ENCODE data around the gene ARMC2. TPM values are rescaled to one million over a fixed set of nuclear protein-coding genes. Genes with fewer than 3 reads are reported as not detected.

The ARMC2 gene
- total and polyA plus RNA-seq, 4 donors, result 5.3 to 20.7 (median 8.9) TPM

GRCh38 chr6:108983151-108983550 is 134.9 kb downstream of the ARMC2 start:
- intact Hi-C loops (cut with DNase I), result no loop called here
- H3K27ac ChIP-seq (ENCODE audit: low read depth in 1 of 2, low read length in 2 of 2), result no peak overlapping the region
- H3K36me3 ChIP-seq (ENCODE audit: control insufficient read depth in 1 of 2, insufficient read depth in 2 of 2, low read length in 1 of 2), result peaks cover 0 to 1% of the 10 kb centered on the region in 2 donors
- WGBS, 2 donors, result 73 to 74% methylated on average over 1 of the region's 1 CpG
- H3K27me3 ChIP-seq (ENCODE audit: control insufficient read depth in 1 of 2, insufficient read depth in 2 of 2, low read length in 1 of 2), result no peaks in the 10 kb centered on the region
- H3K4me1 ChIP-seq (ENCODE audit: control insufficient read depth in 1 of 2, insufficient read depth in 2 of 2, low read length in 2 of 2), result no peaks in the 10 kb centered on the region
- H3K9me3 ChIP-seq (ENCODE audit: control insufficient read depth, low read length), result no peaks in the 10 kb centered on the region
- DNase-seq, result no peak
- no peak overlapping the region for H3K4me3 ChIP-seq (ENCODE audit: low read length in 2 of 2)
- ATAC-seq (ENCODE audit: low FRiP score), result no peak

DNA sequence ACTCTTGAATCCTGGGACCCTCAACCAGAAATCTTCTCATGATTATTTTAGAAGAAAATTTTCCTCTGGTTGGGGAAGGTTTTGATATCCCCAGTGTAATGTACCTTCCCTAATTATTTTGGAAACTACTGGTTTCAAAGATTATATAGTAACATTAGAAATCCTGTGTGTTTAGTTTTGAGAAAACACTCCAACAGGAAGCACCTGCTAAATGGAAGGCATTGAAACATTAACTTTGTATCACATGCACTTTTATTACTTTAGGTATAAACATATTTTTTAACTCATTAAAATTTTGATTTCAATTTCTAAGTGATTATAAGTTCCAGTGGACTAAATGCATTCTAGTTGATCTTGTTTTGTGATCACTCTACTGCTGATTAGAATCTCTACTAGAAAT is 137.1 kb downstream of the ARMC2 start:
- no peak overlapping the region for H3K27ac ChIP-seq (ENCODE audit: low read depth in 1 of 2, low read length in 2 of 2)

GRCh38 chr6:108987156-108987555 is 138.9 kb downstream of the ARMC2 start:
- Histone ChIP-seq H3K4me1 (ENCODE audit: control insufficient read depth in 1 of 2, insufficient read depth in 2 of 2, low read length in 2 of 2) (no peaks in the 10 kb centered on the region), H3K4me3 (ENCODE audit: low read length in 2 of 2) (no peak overlapping the region), H3K27ac (ENCODE audit: low read depth in 1 of 2, low read length in 2 of 2) (no peak overlapping the region), H3K27me3 (ENCODE audit: control insufficient read depth in 1 of 2, insufficient read depth in 2 of 2, low read length in 1 of 2) (no peaks in the 10 kb centered on the region), H3K36me3 (ENCODE audit: control insufficient read depth in 1 of 2, insufficient read depth in 2 of 2, low read length in 1 of 2) (peaks cover 5 to 6% of the 10 kb centered on the region in 2 donors), H3K9me3 (ENCODE audit: control insufficient read depth, low read length) (no peaks in the 10 kb centered on the region)
- ATAC-seq (ENCODE audit: low FRiP score) (no peak), DNase-seq (no peak)
- intact Hi-C loops (cut with DNase I), result no loop called here

More for the DNA sequence above, 137.1 kb downstream of the ARMC2 start:
- H3K4me3 ChIP-seq (ENCODE audit: low read length in 2 of 2), result no peak overlapping the region
- H3K9me3 ChIP-seq (ENCODE audit: control insufficient read depth, low read length), result no peaks in the 10 kb centered on the region
- ATAC-seq (ENCODE audit: low FRiP score) (no peak), DNase-seq (no peak)
- no peaks in the 10 kb centered on the region for H3K27me3 ChIP-seq (ENCODE audit: control insufficient read depth in 1 of 2, insufficient read depth in 2 of 2, low read length in 1 of 2)
- intact Hi-C loops (cut with DNase I), result no loop called here
- no peaks in the 10 kb centered on the region for H3K4me1 ChIP-seq (ENCODE audit: control insufficient read depth in 1 of 2, insufficient read depth in 2 of 2, low read length in 2 of 2)
- H3K36me3 ChIP-seq (ENCODE audit: control insufficient read depth in 1 of 2, insufficient read depth in 2 of 2, low read length in 1 of 2), result peaks cover 4 to 5% of the 10 kb centered on the region in 2 donors

DNA sequence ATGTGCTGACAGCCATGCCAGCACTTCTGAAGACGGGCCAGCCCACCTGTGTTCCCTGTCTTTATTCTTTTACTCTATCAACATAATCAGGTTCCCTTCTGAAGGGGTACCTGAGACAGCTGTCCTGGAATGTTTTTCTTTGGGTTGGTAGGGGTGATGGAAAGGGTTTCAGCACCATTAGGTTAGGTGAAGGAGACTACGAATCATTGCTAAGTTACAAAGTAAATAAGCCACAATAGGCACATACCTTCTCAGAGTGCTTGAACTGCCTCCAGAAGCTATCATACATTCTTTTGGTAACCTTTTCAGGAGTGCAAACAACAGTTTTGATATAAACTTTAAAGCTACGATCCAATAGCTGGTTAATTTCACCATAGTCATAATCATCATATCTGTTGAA is 140.1 kb downstream of the ARMC2 start:
- H3K27me3 ChIP-seq (ENCODE audit: control insufficient read depth in 1 of 2, insufficient read depth in 2 of 2, low read length in 1 of 2), result no peaks in the 10 kb centered on the region
- H3K4me1 ChIP-seq (ENCODE audit: control insufficient read depth in 1 of 2, insufficient read depth in 2 of 2, low read length in 2 of 2), result no peaks in the 10 kb centered on the region
- 87 to 95% methylated on average over 3 of the region's 3 CpGs for WGBS, 2 donors
- H3K27ac ChIP-seq (ENCODE audit: low read depth in 1 of 2, low read length in 2 of 2), result no peak overlapping the region
- H3K9me3 ChIP-seq (ENCODE audit: control insufficient read depth, low read length), result no peaks in the 10 kb centered on the region
- intact Hi-C loops (cut with DNase I), result no loop called here
- H3K4me3 ChIP-seq (ENCODE audit: low read length in 2 of 2), result no peak overlapping the region
- ATAC-seq (ENCODE audit: low FRiP score), result no peak
- peaks cover 5 to 6% of the 10 kb centered on the region in 2 donors for H3K36me3 ChIP-seq (ENCODE audit: control insufficient read depth in 1 of 2, insufficient read depth in 2 of 2, low read length in 1 of 2)
- DNase-seq, result no peak

DNA sequence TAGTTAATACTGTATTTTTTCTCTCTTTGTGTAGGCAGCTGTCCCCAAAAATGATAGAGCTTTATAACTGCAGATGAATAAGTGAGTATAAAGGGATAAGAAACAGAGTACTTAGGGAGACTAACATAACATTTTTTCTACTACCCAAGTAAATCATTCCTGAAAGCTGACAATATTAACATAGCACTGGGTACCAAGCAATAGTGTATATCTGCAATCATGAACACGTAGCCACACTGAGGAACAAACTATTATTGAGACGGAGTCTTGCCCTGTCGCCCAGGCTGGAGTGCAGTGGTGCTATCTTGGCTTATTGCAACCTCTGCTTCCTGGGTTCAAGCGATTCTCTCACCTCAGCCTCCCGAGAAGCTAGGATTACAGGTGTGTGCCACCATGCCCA is 140.5 kb downstream of the ARMC2 start:
- no peaks in the 10 kb centered on the region for H3K9me3 ChIP-seq (ENCODE audit: control insufficient read depth, low read length)
- no peak for ATAC-seq (ENCODE audit: low FRiP score)
- intact Hi-C loops (cut with DNase I), result no loop called here
- no peaks in the 10 kb centered on the region for H3K4me1 ChIP-seq (ENCODE audit: control insufficient read depth in 1 of 2, insufficient read depth in 2 of 2, low read length in 2 of 2)
- no peak overlapping the region for H3K4me3 ChIP-seq (ENCODE audit: low read length in 2 of 2)
- H3K36me3 ChIP-seq (ENCODE audit: control insufficient read depth in 1 of 2, insufficient read depth in 2 of 2, low read length in 1 of 2), result peaks cover 5 to 6% of the 10 kb centered on the region in 2 donors
- WGBS, 2 donors, result 97% methylated on average over 5 of the region's 5 CpGs
- H3K27me3 ChIP-seq (ENCODE audit: control insufficient read depth in 1 of 2, insufficient read depth in 2 of 2, low read length in 1 of 2), result no peaks in the 10 kb centered on the region
- DNase-seq, result no peak
- H3K27ac ChIP-seq (ENCODE audit: low read depth in 1 of 2, low read length in 2 of 2), result no peak overlapping the region

DNA sequence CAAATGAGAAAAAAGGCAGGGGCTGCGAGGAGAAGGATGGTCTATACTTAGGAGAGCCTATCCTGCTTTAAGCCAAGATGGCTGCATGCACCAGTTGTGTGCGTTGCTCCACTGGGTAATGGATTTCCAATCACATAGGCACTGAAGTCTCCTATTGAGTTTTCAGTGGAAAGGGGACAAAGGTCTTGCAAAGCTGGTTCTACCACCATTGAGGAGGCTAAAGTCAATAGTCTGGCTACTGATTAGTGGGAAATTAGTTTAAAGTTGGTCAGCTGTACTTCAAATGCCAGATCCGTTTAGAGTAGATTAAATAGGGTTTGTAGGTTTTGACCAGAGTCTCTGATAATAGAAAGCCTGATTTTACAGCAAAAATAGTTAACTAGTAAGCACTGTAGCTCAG is 141.5 kb downstream of the ARMC2 start:
- Histone ChIP-seq H3K27ac (ENCODE audit: low read depth in 1 of 2, low read length in 2 of 2) (no peak overlapping the region), H3K27me3 (ENCODE audit: control insufficient read depth in 1 of 2, insufficient read depth in 2 of 2, low read length in 1 of 2) (no peaks in the 10 kb centered on the region), H3K4me3 (ENCODE audit: low read length in 2 of 2) (no peak overlapping the region), H3K9me3 (ENCODE audit: control insufficient read depth, low read length) (no peaks in the 10 kb centered on the region), H3K36me3 (ENCODE audit: control insufficient read depth in 1 of 2, insufficient read depth in 2 of 2, low read length in 1 of 2) (peaks cover 5 to 6% of the 10 kb centered on the region in 2 donors), H3K4me1 (ENCODE audit: control insufficient read depth in 1 of 2, insufficient read depth in 2 of 2, low read length in 2 of 2) (no peaks in the 10 kb centered on the region)
- ATAC-seq (ENCODE audit: low FRiP score) (no peak), DNase-seq (no peak)
- 96 to 99% methylated on average over 3 of the region's 3 CpGs for WGBS, 2 donors
- intact Hi-C loops (cut with DNase I), result no loop called here

DNA sequence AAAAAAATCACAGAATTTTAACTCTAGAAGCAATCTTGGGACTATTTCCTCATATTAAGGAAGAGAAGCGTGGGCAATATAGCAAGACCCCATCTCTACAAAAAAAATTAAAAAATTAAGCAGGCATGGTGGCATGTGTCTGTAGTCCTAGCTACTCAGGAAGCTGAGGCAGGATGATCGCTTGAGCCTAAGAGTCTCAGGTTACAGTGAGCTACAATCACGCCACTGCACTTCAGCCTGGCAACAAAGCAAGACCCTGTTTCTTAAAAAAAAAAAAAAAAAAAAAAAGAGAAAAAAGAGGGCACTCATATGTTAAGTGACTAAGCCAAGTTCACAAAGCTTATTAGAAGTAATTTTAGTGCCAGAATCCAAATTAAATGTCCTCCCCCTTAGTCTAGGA is 145.7 kb downstream of the ARMC2 start:
- intact Hi-C loops (cut with DNase I), result no loop called here
- no peak overlapping the region for H3K27ac ChIP-seq (ENCODE audit: low read depth in 1 of 2, low read length in 2 of 2)
- H3K4me1 ChIP-seq (ENCODE audit: control insufficient read depth in 1 of 2, insufficient read depth in 2 of 2, low read length in 2 of 2), result no peaks in the 10 kb centered on the region
- ATAC-seq (ENCODE audit: low FRiP score) (no peak), DNase-seq (no peak)
- H3K9me3 ChIP-seq (ENCODE audit: control insufficient read depth, low read length), result no peaks in the 10 kb centered on the region
- H3K27me3 ChIP-seq (ENCODE audit: control insufficient read depth in 1 of 2, insufficient read depth in 2 of 2, low read length in 1 of 2), result no peaks in the 10 kb centered on the region
- WGBS, 2 donors, result 83 to 96% methylated on average over 3 of the region's 3 CpGs
- H3K4me3 ChIP-seq (ENCODE audit: low read length in 2 of 2), result no peak overlapping the region
- peaks cover 5 to 6% of the 10 kb centered on the region in 2 donors for H3K36me3 ChIP-seq (ENCODE audit: control insufficient read depth in 1 of 2, insufficient read depth in 2 of 2, low read length in 1 of 2)

- Histone ChIP-seq H3K27ac (ENCODE audit: low read depth in 1 of 2, low read length in 2 of 2) (no peak overlapping the region), H3K27me3 (ENCODE audit: control insufficient read depth in 1 of 2, insufficient read depth in 2 of 2, low read length in 1 of 2) (no peaks in the 10 kb centered on the region), H3K4me1 (ENCODE audit: control insufficient read depth in 1 of 2, insufficient read depth in 2 of 2, low read length in 2 of 2) (no peaks in the 10 kb centered on the region), H3K4me3 (ENCODE audit: low read length in 2 of 2) (no peak overlapping the region), H3K9me3 (ENCODE audit: control insufficient read depth, low read length) (no peaks in the 10 kb centered on the region), H3K36me3 (ENCODE audit: control insufficient read depth in 1 of 2, insufficient read depth in 2 of 2, low read length in 1 of 2) (peaks cover 0 to 3% of the 10 kb centered on the region in 2 donors)
- DNase-seq (no peak), ATAC-seq (ENCODE audit: low FRiP score) (no peak)
- intact Hi-C loops (cut with DNase I), result no loop called here
These were observed 147.1 kb downstream of the ARMC2 start for GRCh38 chr6:108995296-108995695.

DNA sequence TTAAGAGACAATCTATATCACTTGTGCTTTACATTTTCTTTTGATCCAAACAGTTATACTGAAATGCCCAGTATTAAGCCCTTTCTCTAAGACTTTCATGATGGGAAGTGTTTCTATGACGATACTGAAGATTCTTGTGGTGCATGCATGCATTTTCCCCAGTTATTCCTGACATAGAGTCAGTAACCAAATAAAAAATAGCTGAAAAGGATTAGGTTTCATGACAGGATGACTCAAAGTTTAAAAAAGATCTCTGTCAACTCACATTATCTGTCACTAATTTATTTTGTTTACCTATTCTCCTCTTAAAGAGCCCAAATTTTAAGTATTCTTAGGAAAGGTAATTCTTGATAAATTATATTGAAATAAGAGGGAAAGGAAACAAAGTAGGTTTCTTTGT is 148.0 kb downstream of the ARMC2 start:
- 97 to 100% methylated on average over 1 of the region's 1 CpG for WGBS, 2 donors
- intact Hi-C loops (cut with DNase I), result no loop called here
- H3K36me3 ChIP-seq (ENCODE audit: control insufficient read depth in 1 of 2, insufficient read depth in 2 of 2, low read length in 1 of 2), result peaks cover 0 to 2% of the 10 kb centered on the region in 2 donors

More for the DNA sequence above, 148.0 kb downstream of the ARMC2 start:
- Histone ChIP-seq H3K27ac (ENCODE audit: low read depth in 1 of 2, low read length in 2 of 2) (no peak overlapping the region), H3K9me3 (ENCODE audit: control insufficient read depth, low read length) (no peaks in the 10 kb centered on the region), H3K4me3 (ENCODE audit: low read length in 2 of 2) (no peak overlapping the region), H3K4me1 (ENCODE audit: control insufficient read depth in 1 of 2, insufficient read depth in 2 of 2, low read length in 2 of 2) (peaks cover 0 to 1% of the 10 kb centered on the region in 2 donors), H3K27me3 (ENCODE audit: control insufficient read depth in 1 of 2, insufficient read depth in 2 of 2, low read length in 1 of 2) (no peaks in the 10 kb centered on the region)
- DNase-seq (no peak), ATAC-seq (ENCODE audit: low FRiP score) (no peak)
